Panc1 (cell line): ENCODE data around the gene BAD. TPM values are rescaled to one million over a fixed set of nuclear protein-coding genes. Genes with fewer than 3 reads are reported as not detected.

ENCODE experiments used
- ATAC-seq: fragments of 200-7000 bp; cut with Tn5 transposase; 2 replicates; pipeline ENCODE4 v1.9.1; 2020; ENCODE audit warnings: mild to moderate bottlenecking, moderate library complexity
- BruUV-seq: library from RNA; stranded (reverse); fragments of 400-500 nt; replicated peaks from 2 replicates; lab custom pipeline; 2021; lab: Mats Ljungman, UMichigan
- CTCF ChIA-PET: fragments of 300-600 bp; sonication (Branson Sonifier 250); formaldehyde crosslinking; loops from one replicate; lab custom pipeline; 2022; ENCODE audit warnings: antibody characterized with exemption; lab: Charles Lee
- POLR2A ChIA-PET: fragments of 300-600 bp; sonication (Branson Sonifier 250); formaldehyde crosslinking; loops from one replicate; lab custom pipeline; 2022; ENCODE audit warnings: antibody characterized with exemption; lab: Charles Lee
- DNase-seq: peaks from one replicate; pipeline ENCODE4 v3.0.0-alpha.2; 2010; ENCODE audit warnings: low read depth, low spot score
- H3K27ac ChIP-seq: 2 replicates; pipeline ENCODE4 v1.5.1; 2011; ENCODE audit warnings: mild to moderate bottlenecking, low read length, inconsistent platforms
- H3K27me3 ChIP-seq: fragments of 200-500 bp; sonication (Bioruptor generic); 2 replicates; pipeline ENCODE4 v1.6.0; 2014; ENCODE audit warnings: low read length, inconsistent platforms; ENCODE audit not compliant: control insufficient read depth, insufficient read depth
- H3K36me3 ChIP-seq: fragments of 200-500 bp; sonication (Bioruptor generic); 2 replicates; pipeline ENCODE4 v1.5.1; 2014; ENCODE audit warnings: inconsistent platforms, mild to moderate bottlenecking, low read length, moderate library complexity; ENCODE audit not compliant: control insufficient read depth, insufficient read depth
- H3K4me1 ChIP-seq: 2 replicates; pipeline ENCODE4 v1.5.1; 2011; ENCODE audit warnings: inconsistent platforms, mild to moderate bottlenecking, low read length, moderate library complexity; ENCODE audit not compliant: control insufficient read depth, insufficient read depth
- H3K4me3 ChIP-seq, 2 experiments: 2 replicates each; pipeline ENCODE4 v1.5.1; 2011 to 2012; ENCODE audit warnings: low read depth in 2 of 2, low read length in 2 of 2, mild to moderate bottlenecking in 2 of 2, inconsistent platforms in 1 of 2, moderate library complexity in 1 of 2
- H3K9me3 ChIP-seq: fragments of 200-500 bp; sonication (Bioruptor generic); 2 replicates; pipeline ENCODE4 v1.5.1; 2014; ENCODE audit warnings: low read depth, mild to moderate bottlenecking, inconsistent platforms, low read length, moderate library complexity; ENCODE audit not compliant: control insufficient read depth, insufficient read depth
- CTCF ChIP-seq: fragments of 450-650 bp; IDR thresholded peaks from 2 replicates; pipeline ENCODE4 v1.5.1; 2017; ENCODE audit warnings: mild to moderate bottlenecking
- POLR2AphosphoS5 ChIP-seq: IDR thresholded peaks from 2 replicates; pipeline ENCODE4 v1.6.1; 2012; ENCODE audit warnings: mild to moderate bottlenecking, low read depth, low read length, moderate library complexity
- REST ChIP-seq, 2 experiments: IDR thresholded peaks; 2 replicates each; pipeline ENCODE4 v1.6.1; 2011 to 2012; ENCODE audit warnings: low read depth in 2 of 2, control low read depth in 1 of 2, low read length in 1 of 2, mild to moderate bottlenecking in 1 of 2, moderate library complexity in 1 of 2; ENCODE audit not compliant: insufficient read depth in 1 of 2
- SIN3A ChIP-seq: IDR thresholded peaks from 2 replicates; pipeline ENCODE4 v1.6.1; 2012; ENCODE audit warnings: low read depth, mild to moderate bottlenecking, low read length, moderate library complexity, borderline replicate concordance; ENCODE audit not compliant: insufficient read depth
- TCF7L2 ChIP-seq: IDR thresholded peaks from 2 replicates; pipeline ENCODE4 v1.6.1; 2011; ENCODE audit warnings: mild to moderate bottlenecking, low read depth, low read length, inconsistent platforms
- in situ Hi-C: cut with HindIII; loops from 2 replicates; pipeline ENCODE4 v1.10.0; 2016; ENCODE audit warnings: low sequenced_read_pairs, low pct_unique_long_range_greater_than_20kb
- intact Hi-C: fragments of 100-400 bp; cut with micrococcal nuclease; formaldehyde crosslinking; loops from one replicate; pipeline ENCODE4 v1.10.0; 2022; ENCODE audit not compliant: unreplicated experiment
- total RNA-seq: library from RNA; stranded (reverse); gene quantifications from one replicate; pipeline ENCODE4 v1.2.1, GENCODE V29; 2021; ENCODE audit not compliant: unreplicated experiment

BAD gene
- total RNA-seq, 1 experiment from 2014 or later, result 77.7 TPM

GRCh38 chr11:64267207-64267945, 17.1 kb downstream of the BAD start:
- no peaks in the 10 kb centered on the region for H3K9me3 ChIP-seq
- peak overlapping the region; percentile 98 for H3K27ac ChIP-seq
- no peaks in the 10 kb centered on the region; the same call in 1 of the 2 replicates for H3K36me3 ChIP-seq
- ATAC-seq (no peak), DNase-seq (no peak)
- TF ChIP-seq TCF7L2 (no peak), REST (IDR thresholded peaks at IDR 0.05; ENCODE audit: insufficient read depth in 1 of 2, low read depth in 2 of 2, low read length in 1 of 2) (no peak)
- intact Hi-C loops (no loop called here), in situ Hi-C loops (no loop called here)
- no TSS peak for BruUV-seq
- no peak overlapping the region for H3K4me3 ChIP-seq
- CTCF ChIA-PET, result interaction anchor here (0.7 kb wide), 2 partner anchors 15 to 57 kb away, joined by 6 to 12 read pairs; no protein-coding TSS in a partner anchor
- POLR2A ChIA-PET, result interaction anchor here (0.7 kb wide), 1 partner anchor 86 kb away, joined by 7 read pairs; no protein-coding TSS in a partner anchor
- H3K27me3 ChIP-seq, result no peaks in the 10 kb centered on the region
- peaks cover 16% of the 10 kb centered on the region for H3K4me1 ChIP-seq

GRCh38 chr11:64266339-64266738, 18.1 kb downstream of the BAD start:
- in situ Hi-C loops (no loop called here), intact Hi-C loops (no loop called here)
- Histone ChIP-seq H3K4me1 (peaks cover 16% of the 10 kb centered on the region), H3K27me3 (no peaks in the 10 kb centered on the region), H3K27ac (no peak overlapping the region), H3K4me3 (no peak overlapping the region), H3K36me3 (no peaks in the 10 kb centered on the region; the same call in 1 of the 2 replicates), H3K9me3 (no peaks in the 10 kb centered on the region)
- ChIA-PET POLR2A (no interaction called here), CTCF (no interaction called here)
- DNase-seq (no peak), ATAC-seq (no peak)
- no peak for TF ChIP-seq TCF7L2
- TF ChIP-seq POLR2AphosphoS5, result no peak
- no peak for TF ChIP-seq CTCF
- TF ChIP-seq SIN3A, result no peak
- no peak for TF ChIP-seq REST (IDR thresholded peaks at IDR 0.05; ENCODE audit: insufficient read depth in 1 of 2, low read depth in 2 of 2, low read length in 1 of 2)
- no TSS peak for BruUV-seq
